ENCODE data around the gene ATP1B1. TPM values are rescaled to one million over a fixed set of nuclear protein-coding genes. Genes with fewer than 3 reads are reported as not detected.

ATP1B1 gene
- total RNA-seq, 1 experiment from 2014 or later, result 44.4 TPM

DNA sequence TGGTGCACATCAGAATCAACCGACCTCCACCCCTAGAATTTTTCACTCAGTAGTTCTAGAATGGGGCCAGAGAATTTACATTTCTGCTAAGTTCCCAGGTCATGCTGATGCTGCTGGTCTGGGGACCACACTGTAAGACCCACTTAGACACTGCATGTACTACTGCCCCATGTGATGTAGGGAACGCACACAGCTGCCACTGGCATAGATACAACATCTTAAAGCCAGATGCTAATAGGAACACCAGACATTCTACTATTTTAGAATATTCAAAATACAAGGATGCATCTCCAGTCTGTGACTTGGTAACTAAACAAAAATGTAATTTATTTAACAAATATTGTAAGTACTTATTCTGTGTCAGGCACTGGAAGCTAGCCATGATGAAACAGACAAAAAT, 14.1 kb upstream of the ATP1B1 start:
- TF ChIP-seq, protein P1, sequence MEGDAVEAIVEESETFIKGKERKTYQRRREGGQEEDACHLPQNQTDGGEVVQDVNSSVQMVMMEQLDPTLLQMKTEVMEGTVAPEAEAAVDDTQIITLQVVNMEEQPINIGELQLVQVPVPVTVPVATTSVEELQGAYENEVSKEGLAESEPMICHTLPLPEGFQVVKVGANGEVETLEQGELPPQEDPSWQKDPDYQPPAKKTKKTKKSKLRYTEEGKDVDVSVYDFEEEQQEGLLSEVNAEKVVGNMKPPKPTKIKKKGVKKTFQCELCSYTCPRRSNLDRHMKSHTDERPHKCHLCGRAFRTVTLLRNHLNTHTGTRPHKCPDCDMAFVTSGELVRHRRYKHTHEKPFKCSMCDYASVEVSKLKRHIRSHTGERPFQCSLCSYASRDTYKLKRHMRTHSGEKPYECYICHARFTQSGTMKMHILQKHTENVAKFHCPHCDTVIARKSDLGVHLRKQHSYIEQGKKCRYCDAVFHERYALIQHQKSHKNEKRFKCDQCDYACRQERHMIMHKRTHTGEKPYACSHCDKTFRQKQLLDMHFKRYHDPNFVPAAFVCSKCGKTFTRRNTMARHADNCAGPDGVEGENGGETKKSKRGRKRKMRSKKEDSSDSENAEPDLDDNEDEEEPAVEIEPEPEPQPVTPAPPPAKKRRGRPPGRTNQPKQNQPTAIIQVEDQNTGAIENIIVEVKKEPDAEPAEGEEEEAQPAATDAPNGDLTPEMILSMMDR (conservative IDR thresholded peaks at IDR 0.05), result no peak
- Histone ChIP-seq H2BK20ac (ENCODE audit: low read depth, low read length, poor library complexity, severe bottlenecking) (no peak overlapping the region), H4K20me1 (ENCODE audit: control insufficient read depth, insufficient read depth, insufficient read length) (no peaks in the 10 kb centered on the region), H3K14ac (ENCODE audit: insufficient read depth, low read length) (no peak overlapping the region), H3K79me2 (ENCODE audit: insufficient read depth, low read length) (no peaks in the 10 kb centered on the region), H4K91ac (ENCODE audit: insufficient read length, low read depth, low read length) (no peak overlapping the region), H3K23ac (ENCODE audit: insufficient read length, low read depth, low read length) (no peak overlapping the region), H2AFZ (ENCODE audit: low read length) (no peak overlapping the region), H4K5ac (ENCODE audit: insufficient read length, low read depth, low read length) (no peak overlapping the region), H3T11ph (ENCODE audit: low read length) (no peak overlapping the region), H2BK15ac (ENCODE audit: low read depth, low read length) (no peak overlapping the region), H2BK12ac (ENCODE audit: insufficient read length, low read depth, low read length) (no peak overlapping the region), H3K9me3 (ENCODE audit: control insufficient read depth, low read depth, low read length) (no peaks in the 10 kb centered on the region), H3K4me1 (ENCODE audit: insufficient read depth, low read length) (no peaks in the 10 kb centered on the region), H2BK5ac (ENCODE audit: insufficient read length, low read length) (no peak overlapping the region), H3K4ac (ENCODE audit: low read depth, low read length) (no peak overlapping the region), H3K27ac (ENCODE audit: insufficient read length, low read depth, low read length) (no peak overlapping the region), H3K9ac (ENCODE audit: extremely low read depth, insufficient read length, low read length) (no peak overlapping the region), H4K8ac (replicated peaks; ENCODE audit: insufficient read length, low read depth, low read length) (no peak overlapping the region), H3K4me2 (ENCODE audit: insufficient read depth, insufficient read length, low read length) (no peak overlapping the region), H2AK5ac (ENCODE audit: insufficient read length, low read length) (no peak overlapping the region), H3K18ac (ENCODE audit: insufficient read length, low read depth, low read length) (no peak overlapping the region), H3K79me1 (ENCODE audit: insufficient read depth, low read depth, low read length, poor library complexity, severe bottlenecking) (no peaks in the 10 kb centered on the region), H3K27me3 (ENCODE audit: insufficient read depth, low read length) (no peaks in the 10 kb centered on the region), H3K23me2 (ENCODE audit: insufficient read length, low read depth, low read length, poor library complexity, severe bottlenecking) (no peaks in the 10 kb centered on the region), H2BK120ac (ENCODE audit: low read depth, low read length, poor library complexity, severe bottlenecking) (no peak overlapping the region), H3K56ac (ENCODE audit: insufficient read length, low read depth, low read length) (no peak overlapping the region)
- no peak overlapping the region for H3K27ac Mint-ChIP-seq
- H3K9me3 Mint-ChIP-seq, result no peaks in the 10 kb centered on the region
- peaks cover 6 to 8% of the 10 kb centered on the region in 2 experiments for H3K4me1 Mint-ChIP-seq
- WGBS (ENCODE audit: extremely low coverage, insufficient read length, low lambda C conversion rate), result no CpG with 5 or more reads among the region's 2 CpGs
- no peak overlapping the region for H3K4me3 Mint-ChIP-seq
- no peak for DNase-seq
- no peaks in the 10 kb centered on the region for H3K27me3 Mint-ChIP-seq (ENCODE audit: low read depth)
- no peaks in the 10 kb centered on the region for H3K36me3 Mint-ChIP-seq (ENCODE audit: insufficient read depth in 1 of 3, low read depth in 3 of 3)

All from H9 (cell line).